Colonic mucosa (tissue), 4 donors: ENCODE results near the gene TRIP13. TPM values are rescaled to one million over a fixed set of nuclear protein-coding genes. Genes with fewer than 3 reads are reported as not detected.
"Not testable (repeated sequence)": the region's sequence is repeated elsewhere in the genome, so short reads cannot be mapped to it uniquely, and the experiment has no call there.

Experiments used
- DNase-seq: peaks from one replicate; pipeline ENCODE4 v3.0.0-alpha.2; 2020
- H3K27ac ChIP-seq: fragments of 200-600 bp; one replicate; pipeline ENCODE4 v1.8.0; 2021
- H3K27me3 ChIP-seq: fragments of 200-600 bp; one replicate; pipeline ENCODE4 v1.8.0; 2021
- H3K36me3 ChIP-seq: fragments of 200-600 bp; one replicate; pipeline ENCODE4 v1.8.0; 2021
- H3K4me1 ChIP-seq: fragments of 200-600 bp; one replicate; pipeline ENCODE4 v1.8.0; 2021; ENCODE audit warnings: mild to moderate bottlenecking
- H3K4me3 ChIP-seq: fragments of 200-600 bp; one replicate; pipeline ENCODE4 v1.8.0; 2021
- H3K9ac ChIP-seq, 2 donors: one replicate each; pipeline ENCODE4 v1.7.0; 2013; ENCODE audit warnings: control low read depth in 2 of 2, low read depth in 2 of 2, low read length in 2 of 2
- H3K9me3 ChIP-seq: fragments of 200-600 bp; one replicate; pipeline ENCODE4 v1.8.0; 2021
- intact Hi-C: fragments of 100-400 bp; cut with DNase I; formaldehyde crosslinking; loops from one replicate; pipeline ENCODE4 v1.14.1; 2022
- total RNA-seq, 2 donors: library from RNA; stranded (reverse); fragmentation: NEBNext Ultra II Directional in 1 of 2; extraction: Animal tissue kit (Norgen Biotek cat#: 25700) in 1 of 2; gene quantifications; one replicate each; pipeline ENCODE4 v1.2.1, GENCODE V29; 2021
- TF ChIP-seq, protein P1 (sequence below): fragments of 200-600 bp; IDR thresholded peaks from one replicate; pipeline ENCODE4 v1.8.0; 2022; ENCODE audit warnings: antibody characterized with exemption, mild to moderate bottlenecking
- donor health status: healthy.
- donor health status: DM: no; HTN: no; CAD: no.
- donor health status: DM: no; HTN: no; CAD: no.

TRIP13 gene
- total RNA-seq, 2 donors from 2014 or later, result 5.8 to 18.1 TPM

DNA sequence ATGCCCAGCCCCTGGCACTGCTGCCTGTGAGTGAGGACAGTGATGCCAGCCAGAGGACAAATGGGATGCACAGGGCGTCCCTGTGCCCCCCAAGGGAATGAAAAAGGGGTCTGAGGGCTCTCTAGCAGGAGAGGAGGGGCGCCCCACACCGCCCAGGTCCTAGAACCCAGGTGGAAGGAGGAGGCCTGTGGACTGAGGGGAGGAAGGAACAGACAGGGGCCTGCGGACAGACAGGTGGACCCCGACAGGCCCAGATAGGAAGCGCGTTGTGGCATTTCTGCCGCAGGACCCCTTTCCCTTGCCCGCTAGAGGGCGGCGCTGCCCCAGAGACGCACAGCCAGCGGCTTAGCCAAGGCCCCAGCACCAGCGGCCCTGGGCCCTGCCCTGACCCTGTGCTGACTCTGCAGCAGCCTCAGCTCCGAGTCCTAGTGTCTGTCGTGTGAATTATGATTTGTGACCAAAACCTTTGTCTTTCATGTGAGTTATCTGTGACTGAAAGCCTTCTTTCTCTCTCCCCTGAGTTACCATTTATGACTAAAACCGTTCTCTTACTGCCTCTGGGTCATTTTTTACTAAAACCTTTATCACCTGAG is 30.7 kb downstream of the TRIP13 start:
- Histone ChIP-seq H3K27me3 (peaks cover 12% of the 10 kb centered on the region), H3K27ac (no peak overlapping the region), H3K9ac (no peak overlapping the region), H3K9me3 (no peaks in the 10 kb centered on the region), H3K4me1 (no peaks in the 10 kb centered on the region), H3K36me3 (no peaks in the 10 kb centered on the region), H3K4me3 (no peak overlapping the region)
- TF ChIP-seq, protein P1, sequence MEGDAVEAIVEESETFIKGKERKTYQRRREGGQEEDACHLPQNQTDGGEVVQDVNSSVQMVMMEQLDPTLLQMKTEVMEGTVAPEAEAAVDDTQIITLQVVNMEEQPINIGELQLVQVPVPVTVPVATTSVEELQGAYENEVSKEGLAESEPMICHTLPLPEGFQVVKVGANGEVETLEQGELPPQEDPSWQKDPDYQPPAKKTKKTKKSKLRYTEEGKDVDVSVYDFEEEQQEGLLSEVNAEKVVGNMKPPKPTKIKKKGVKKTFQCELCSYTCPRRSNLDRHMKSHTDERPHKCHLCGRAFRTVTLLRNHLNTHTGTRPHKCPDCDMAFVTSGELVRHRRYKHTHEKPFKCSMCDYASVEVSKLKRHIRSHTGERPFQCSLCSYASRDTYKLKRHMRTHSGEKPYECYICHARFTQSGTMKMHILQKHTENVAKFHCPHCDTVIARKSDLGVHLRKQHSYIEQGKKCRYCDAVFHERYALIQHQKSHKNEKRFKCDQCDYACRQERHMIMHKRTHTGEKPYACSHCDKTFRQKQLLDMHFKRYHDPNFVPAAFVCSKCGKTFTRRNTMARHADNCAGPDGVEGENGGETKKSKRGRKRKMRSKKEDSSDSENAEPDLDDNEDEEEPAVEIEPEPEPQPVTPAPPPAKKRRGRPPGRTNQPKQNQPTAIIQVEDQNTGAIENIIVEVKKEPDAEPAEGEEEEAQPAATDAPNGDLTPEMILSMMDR, result peak; percentile 90
- peak; percentile 77 for DNase-seq
- intact Hi-C loops, result loop anchor here (2.0 to 5.0 kb wide), 3 partner anchors 89 to 243 kb away; no protein-coding TSS in a partner anchor

- H3K27ac ChIP-seq, result no peak overlapping the region
- peak overlapping the region in 1 of 2 donors; percentile 6 for H3K9ac ChIP-seq
- no peaks in the 10 kb centered on the region for H3K36me3 ChIP-seq
- DNase-seq, result no peak
- H3K4me1 ChIP-seq, result no peaks in the 10 kb centered on the region
- peak overlapping the region; percentile 14 for H3K4me3 ChIP-seq
- H3K9me3 ChIP-seq, result no peaks in the 10 kb centered on the region
- intact Hi-C loops, result no loop called here
- peaks cover 12% of the 10 kb centered on the region for H3K27me3 ChIP-seq
- TF ChIP-seq, protein P1, result no peak
These were observed 33.9 kb downstream of the TRIP13 start for GRCh38 chr5:926417-927171.

GRCh38 chr5:927172-928015 is 34.7 kb downstream of the TRIP13 start:
- DNase-seq, result no peak
- intact Hi-C loops, result no loop called here
- Histone ChIP-seq H3K9me3 (no peaks in the 10 kb centered on the region), H3K36me3 (no peaks in the 10 kb centered on the region), H3K9ac (peak overlapping the region in 1 of 2 donors; percentile 6), H3K27ac (no peak overlapping the region), H3K27me3 (peaks cover 12% of the 10 kb centered on the region), H3K4me1 (no peaks in the 10 kb centered on the region), H3K4me3 (no peak overlapping the region)
- TF ChIP-seq, protein P1, result no peak

GRCh38 chr5:929182-929581 is 36.5 kb downstream of the TRIP13 start:
- H3K4me3 ChIP-seq, H3K36me3 ChIP-seq, H3K27ac ChIP-seq, H3K9ac ChIP-seq, H3K4me1 ChIP-seq, H3K9me3 ChIP-seq, DNase-seq, intact Hi-C loops: not testable (repeated sequence)
- H3K27me3 ChIP-seq, result peaks cover 12% of the 10 kb centered on the region

GRCh38 chr5:929596-929995 is 36.9 kb downstream of the TRIP13 start:
- Histone ChIP-seq H3K9me3 (no peaks in the 10 kb centered on the region), H3K9ac (no peak overlapping the region), H3K4me1 (no peaks in the 10 kb centered on the region), H3K36me3 (no peaks in the 10 kb centered on the region), H3K27ac (no peak overlapping the region), H3K4me3 (no peak overlapping the region), H3K27me3 (peaks cover 12% of the 10 kb centered on the region)
- DNase-seq, result no peak
- intact Hi-C loops, result no loop called here
- TF ChIP-seq, protein P1, result no peak
